Brain microvascular endothelial cell (primary cell): ENCODE results near the gene CPNE4.

Experiments
- DNase-seq: peaks from one replicate; pipeline ENCODE4 v3.0.0-alpha.2; 2020
- H3K27ac ChIP-seq: fragments of 250-450 bp; sonication (Bioruptor Pico); 2 replicates; pipeline ENCODE4 v1.5.1; 2020; ENCODE audit warnings: mild to moderate bottlenecking, moderate library complexity
- H3K27me3 ChIP-seq: fragments of 250-450 bp; sonication (Bioruptor Pico); replicated peaks from 2 replicates; pipeline ENCODE4 v1.5.1; 2020; ENCODE audit warnings: mild to moderate bottlenecking
- H3K36me3 ChIP-seq: fragments of 250-450 bp; sonication (Bioruptor Pico); replicated peaks from 2 replicates; pipeline ENCODE4 v1.5.1; 2020; ENCODE audit warnings: mild to moderate bottlenecking
- H3K4me3 ChIP-seq: 2 replicates; pipeline ENCODE4 v1.5.1; 2011; ENCODE audit warnings: low read depth, mild to moderate bottlenecking, control low read depth, low read length, moderate library complexity
- in situ Hi-C: cut with HindIII; loops from 2 replicates; pipeline ENCODE4 v1.10.0; 2017; ENCODE audit warnings: low sequenced_read_pairs, low pct_ligation_motif_present
- TF ChIP-seq, protein P1 (sequence below): IDR thresholded peaks from 2 replicates; pipeline ENCODE4 v1.5.1; 2011; ENCODE audit warnings: low read depth, mild to moderate bottlenecking, moderate library complexity, low read length, control low read depth, inconsistent platforms; ENCODE audit errors: missing control alignments

The CPNE4 gene

GRCh38 chr3:131907796-131908195 lies 127.0 kb downstream of the CPNE4 start:
- Histone ChIP-seq H3K4me3 (no peak overlapping the region), H3K27ac (no peak overlapping the region), H3K27me3 (no peaks in the 10 kb centered on the region), H3K36me3 (no peaks in the 10 kb centered on the region)
- DNase-seq = no peak
- in situ Hi-C loops = no loop called here
- TF ChIP-seq, protein P1, sequence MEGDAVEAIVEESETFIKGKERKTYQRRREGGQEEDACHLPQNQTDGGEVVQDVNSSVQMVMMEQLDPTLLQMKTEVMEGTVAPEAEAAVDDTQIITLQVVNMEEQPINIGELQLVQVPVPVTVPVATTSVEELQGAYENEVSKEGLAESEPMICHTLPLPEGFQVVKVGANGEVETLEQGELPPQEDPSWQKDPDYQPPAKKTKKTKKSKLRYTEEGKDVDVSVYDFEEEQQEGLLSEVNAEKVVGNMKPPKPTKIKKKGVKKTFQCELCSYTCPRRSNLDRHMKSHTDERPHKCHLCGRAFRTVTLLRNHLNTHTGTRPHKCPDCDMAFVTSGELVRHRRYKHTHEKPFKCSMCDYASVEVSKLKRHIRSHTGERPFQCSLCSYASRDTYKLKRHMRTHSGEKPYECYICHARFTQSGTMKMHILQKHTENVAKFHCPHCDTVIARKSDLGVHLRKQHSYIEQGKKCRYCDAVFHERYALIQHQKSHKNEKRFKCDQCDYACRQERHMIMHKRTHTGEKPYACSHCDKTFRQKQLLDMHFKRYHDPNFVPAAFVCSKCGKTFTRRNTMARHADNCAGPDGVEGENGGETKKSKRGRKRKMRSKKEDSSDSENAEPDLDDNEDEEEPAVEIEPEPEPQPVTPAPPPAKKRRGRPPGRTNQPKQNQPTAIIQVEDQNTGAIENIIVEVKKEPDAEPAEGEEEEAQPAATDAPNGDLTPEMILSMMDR = no peak

- H3K4me3 ChIP-seq = no peak overlapping the region
- H3K36me3 ChIP-seq = no peaks in the 10 kb centered on the region
- DNase-seq = peak; percentile 91
- TF ChIP-seq, protein P1 = no peak
- in situ Hi-C loops = no loop called here
- peak overlapping the region; percentile 3 for H3K27ac ChIP-seq
- H3K27me3 ChIP-seq = no peaks in the 10 kb centered on the region
These were observed 130.8 kb downstream of the CPNE4 start for GRCh38 chr3:131903988-131904415.

DNA sequence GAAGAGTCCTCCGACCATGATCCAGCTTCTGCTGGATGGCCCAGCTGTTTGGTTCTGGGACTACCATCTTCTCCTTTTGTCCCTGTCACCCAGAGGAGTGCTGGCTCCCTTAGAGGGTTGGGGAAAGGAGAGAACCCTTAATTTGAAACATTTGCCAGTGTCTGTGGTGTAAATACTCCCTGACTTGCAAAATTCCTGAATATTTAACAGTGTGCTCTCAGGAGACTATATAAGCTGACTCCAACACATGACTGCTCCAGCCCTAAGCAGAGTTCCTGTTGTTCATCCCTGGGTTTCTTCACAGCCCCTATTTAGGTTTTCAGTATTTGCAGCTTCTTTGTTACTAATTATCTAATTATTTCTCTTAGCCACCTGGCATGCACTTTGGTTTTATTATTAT lies 133.1 kb downstream of the CPNE4 start:
- no peak for DNase-seq
- in situ Hi-C loops = no loop called here

GRCh38 chr3:131900891-131901290 lies 133.9 kb downstream of the CPNE4 start:
- in situ Hi-C loops = no loop called here
- Histone ChIP-seq H3K36me3 (no peaks in the 10 kb centered on the region), H3K27me3 (no peaks in the 10 kb centered on the region), H3K4me3 (no peak overlapping the region), H3K27ac (no peak overlapping the region)
- DNase-seq = no peak
- TF ChIP-seq, protein P1 = no peak

More for the DNA sequence above, 133.1 kb downstream of the CPNE4 start:
- TF ChIP-seq, protein P1 = no peak
- Histone ChIP-seq H3K4me3 (no peak overlapping the region), H3K27me3 (no peaks in the 10 kb centered on the region), H3K27ac (no peak overlapping the region), H3K36me3 (no peaks in the 10 kb centered on the region)

GRCh38 chr3:131899021-131899420 lies 135.8 kb downstream of the CPNE4 start:
- Histone ChIP-seq H3K36me3 (no peaks in the 10 kb centered on the region), H3K27me3 (no peaks in the 10 kb centered on the region), H3K4me3 (no peak overlapping the region), H3K27ac (no peak overlapping the region)
- TF ChIP-seq, protein P1 = no peak
- in situ Hi-C loops = no loop called here
- no peak for DNase-seq

- in situ Hi-C loops = no loop called here
- Histone ChIP-seq H3K4me3 (no peak overlapping the region), H3K27ac (no peak overlapping the region), H3K36me3 (no peaks in the 10 kb centered on the region), H3K27me3 (no peaks in the 10 kb centered on the region)
- DNase-seq = no peak
- TF ChIP-seq, protein P1 = no peak
These were observed 136.5 kb downstream of the CPNE4 start for GRCh38 chr3:131898346-131898745.
